Measurements from ENCODE around the gene REXO1. TPM values are rescaled to one million over a fixed set of nuclear protein-coding genes. Genes with fewer than 3 reads are reported as not detected.

Gene REXO1
- total and polyA plus RNA-seq, 2 of the 13 experiments (the other 11 are each of a cell fraction or from before 2014, with no cell fraction given) = 5.0 to 11.2 TPM

GRCh38 chr19:1896508-1896907 is 48.2 kb upstream of the REXO1 start:
- Histone ChIP-seq H3K4me2 (ENCODE audit: low read depth, low read length) (no peak overlapping the region), H2AFZ (ENCODE audit: low read length) (no peak overlapping the region), H3K4me3 (replicated peaks in 1 of 3; ENCODE audit: insufficient read depth in 1 of 3, low read depth in 2 of 3, low read length in 3 of 3) (no peak overlapping the region), H3K4me1 (ENCODE audit: insufficient read depth, low read length) (peaks cover 14% of the 10 kb centered on the region), H3K27me3 (ENCODE audit: control insufficient read depth in 1 of 2, insufficient read depth in 2 of 2, low read length in 2 of 2) (no peaks in the 10 kb centered on the region), H3K27ac (ENCODE audit: extremely low read length, insufficient read depth, low read length) (no peak overlapping the region), H3K36me3 (replicated peaks in 1 of 2; ENCODE audit: control insufficient read depth in 1 of 2, insufficient read depth in 2 of 2, low read length in 2 of 2) (no peaks in the 10 kb centered on the region), H4K20me1 (ENCODE audit: insufficient read depth, low read length) (no peaks in the 10 kb centered on the region), H3K79me2 (ENCODE audit: insufficient read depth, low read length) (no peaks in the 10 kb centered on the region), H3K9me3 (ENCODE audit: low read length) (no peaks in the 10 kb centered on the region), H3K9ac (ENCODE audit: insufficient read depth, low read depth, low read length) (no peak overlapping the region)
- CTCF ChIA-PET (ENCODE audit: low intra/inter-chr PET ratio, low total read pairs) = no interaction called here
- POLR2A ChIA-PET = interaction anchor here (1.9 to 2.0 kb wide), 2 partner anchors 25 to 32 kb away, joined by 6 to 9 read pairs; no protein-coding TSS in a partner anchor
- no peak for ATAC-seq
- TF ChIP-seq DMTF1 (CRISPR knock-in tag; IDR thresholded peaks at IDR 0.05) (no peak), ZNF441 (CRISPR knock-in tag; IDR thresholded peaks at IDR 0.05; ENCODE audit: borderline replicate concordance) (no peak), ZNF333 (CRISPR knock-in tag; IDR thresholded peaks at IDR 0.05; ENCODE audit: borderline replicate concordance) (no peak), ETV6 (CRISPR knock-in tag; conservative IDR thresholded peaks at IDR 0.05) (no peak), ZNF704 (CRISPR knock-in tag; IDR thresholded peaks at IDR 0.05; ENCODE audit: borderline replicate concordance) (no peak), ZNF569 (CRISPR knock-in tag; IDR thresholded peaks at IDR 0.05; ENCODE audit: borderline replicate concordance) (no peak), AGO2 (optimal IDR thresholded peaks at IDR 0.05; ENCODE audit: low read depth, low read length) (no peak), ZNF503 (CRISPR knock-in tag; IDR thresholded peaks at IDR 0.05) (no peak), SAP130 (CRISPR knock-in tag; IDR thresholded peaks at IDR 0.05; ENCODE audit: low read depth) (no peak), NR2F2 (IDR thresholded peaks at IDR 0.05; ENCODE audit: borderline replicate concordance, low read depth) (no peak), ZBTB43 (CRISPR knock-in tag; conservative IDR thresholded peaks at IDR 0.05) (no peak), ZKSCAN8 (CRISPR knock-in tag; IDR thresholded peaks at IDR 0.05; ENCODE audit: borderline replicate concordance) (no peak), ZNF687 (CRISPR knock-in tag; IDR thresholded peaks at IDR 0.05) (no peak)
- no peak for DNase-seq (ENCODE audit: low spot score)
- no peak for FAIRE-seq
- in situ Hi-C loops (cut with HindIII; ENCODE audit: extremely low pct_ligation_motif_present, low pct_unique_long_range_greater_than_20kb) = no loop called here
- intact Hi-C loops (cut with micrococcal nuclease; ENCODE audit: unreplicated experiment) = no loop called here
- 79% methylated on average over 11 of the region's 13 CpGs for WGBS (ENCODE audit: low lambda C conversion rate)
- BruUV-seq (replicated peaks) = no TSS peak

Measured in HepG2 (cell line).